Right lobe of liver (tissue), 6 donors: ENCODE measurements around the gene CD244. TPM values are rescaled to one million over a fixed set of nuclear protein-coding genes. Genes with fewer than 3 reads are reported as not detected.

ENCODE experiments used
- ATAC-seq, 4 donors: fragments of 200-7000 bp; cut with Tn5 transposase; one replicate each; pipeline ENCODE4 v1.9.1; 2020; ENCODE audit warnings: mild to moderate bottlenecking in 4 of 4, moderate library complexity in 4 of 4
- DNase-seq, 3 donors: peaks; one replicate each; pipeline ENCODE4 v3.0.0-alpha.2; 2020
- H3K27ac ChIP-seq, 3 donors: fragments of 200-600 bp; one replicate each; pipeline ENCODE4 v1.8.0; 2022
- H3K27me3 ChIP-seq, 2 donors: fragments of 200-600 bp; one replicate each; pipeline ENCODE4 v1.8.0; 2022
- H3K36me3 ChIP-seq, 4 donors: fragments of 200-600 bp; sonication (generic) in 1 of 4; one replicate each; pipeline versions ENCODE4 v1.5.1 to v1.8.0; 2017 to 2022; ENCODE audit warnings: control low read depth in 1 of 4
- H3K4me1 ChIP-seq, 4 donors: fragments of 200-600 bp; sonication (generic) in 1 of 4; one replicate each; pipeline versions ENCODE4 v1.5.1 to v1.8.0; 2017 to 2022; ENCODE audit warnings: control low read depth in 1 of 4
- H3K4me3 ChIP-seq, 3 donors: fragments of 200-600 bp; one replicate each; pipeline ENCODE4 v1.8.0; 2022
- H3K9me3 ChIP-seq, 4 donors: fragments of 200-600 bp; sonication (generic) in 1 of 4; one replicate each; pipeline versions ENCODE4 v1.5.1 to v1.8.0; 2017 to 2022; ENCODE audit warnings: control low read depth in 1 of 4
- CTCF ChIP-seq, 4 donors: fragments of 200-600 bp in 3 of 4; fragments of 450-650 bp in 1 of 4; IDR thresholded peaks; one replicate each; pipeline versions ENCODE4 v1.5.1 to v1.8.0; 2016 to 2022; ENCODE audit warnings: antibody characterized with exemption in 4 of 4, mild to moderate bottlenecking in 2 of 4
- POLR2A ChIP-seq: fragments of 450-650 bp; IDR thresholded peaks from one replicate; pipeline ENCODE4 v1.6.1; 2017; ENCODE audit warnings: antibody characterized with exemption, mild to moderate bottlenecking
- WGBS: methylation state at CpG from one replicate; pipeline ENCODE4 v1.1.6; 2018; ENCODE audit warnings: low coverage, low lambda C conversion rate; ENCODE audit not compliant: insufficient coverage; ENCODE audit errors: missing lambda C conversion rate; 5-methylcytosine and 5-hydroxymethylcytosine counted together
- intact Hi-C, 2 donors: fragments of 100-400 bp; cut with DNase I; formaldehyde crosslinking; loops; one replicate each; pipeline versions ENCODE4 v1.11.2 to v1.14.1; 2022
- total RNA-seq, 6 experiments: library from RNA; depleted of rRNA in 2 of 6; stranded (reverse); fragments of >200 nt in 2 of 6; fragmentation: NEBNext Ultra II Directional in 3 of 6; extraction: Animal tissue kit (Norgen Biotek cat#: 25700) in 3 of 6; gene quantifications; one replicate each; pipeline versions ENCODE4 v1.1.0 to v1.2.4, GENCODE V29; 2016 to 2023
- donor health status: DM: no; HTN: yes; CAD: no.
- donor health status: DM: no; HTN: no; CAD: no.
- donor health status: DM: no; HTN: no; CAD: no.
- donor health status: DM: no; HTN: yes; CAD: no.
- donor health status: DM: no; HTN: yes; CAD: no.

The CD244 gene
- total RNA-seq, 6 experiments from 2014 or later = 0.88 to 2.0 (median 1.2) TPM

GRCh38 chr1:160844447-160845232, 18.0 kb downstream of the CD244 start:
- intact Hi-C loops = no loop called here
- ATAC-seq (no peak), DNase-seq (no peak)
- no peak for TF ChIP-seq POLR2A
- TF ChIP-seq CTCF (IDR thresholded peaks at IDR 0.05) = no peak
- 87% methylated on average over 9 of the region's 12 CpGs for WGBS
- no peaks in the 10 kb centered on the region for H3K36me3 ChIP-seq
- H3K27ac ChIP-seq = no peak overlapping the region
- no peaks in the 10 kb centered on the region for H3K9me3 ChIP-seq
- no peak overlapping the region for H3K4me3 ChIP-seq
- H3K4me1 ChIP-seq = no peaks in the 10 kb centered on the region
- no peaks in the 10 kb centered on the region for H3K27me3 ChIP-seq

- DNase-seq = no peak
- intact Hi-C loops = no loop called here
- no peaks in the 10 kb centered on the region for H3K9me3 ChIP-seq
- H3K27me3 ChIP-seq = no peaks in the 10 kb centered on the region
- ATAC-seq = no peak
- H3K4me1 ChIP-seq = no peaks in the 10 kb centered on the region
- no peak for TF ChIP-seq CTCF (IDR thresholded peaks at IDR 0.05)
- TF ChIP-seq POLR2A = no peak
- H3K36me3 ChIP-seq = no peaks in the 10 kb centered on the region
- WGBS = 83% methylated on average over 1 of the region's 4 CpGs
- no peak overlapping the region for H3K4me3 ChIP-seq
- no peak overlapping the region for H3K27ac ChIP-seq
These were observed 21.6 kb downstream of the CD244 start for GRCh38 chr1:160841079-160841478.

- Histone ChIP-seq H3K27ac (no peak overlapping the region), H3K4me1 (no peaks in the 10 kb centered on the region), H3K27me3 (no peaks in the 10 kb centered on the region), H3K36me3 (no peaks in the 10 kb centered on the region), H3K4me3 (no peak overlapping the region), H3K9me3 (no peaks in the 10 kb centered on the region)
- no peak for TF ChIP-seq CTCF (IDR thresholded peaks at IDR 0.05)
- no peak for TF ChIP-seq POLR2A
- intact Hi-C loops = loop anchor here (10.0 kb wide), 3 partner anchors 105 to 235 kb away; partner anchors contain the start of gene ITLN2 (in 1 of the 2)
- whole genome bisulfite sequencing = 65% methylated on average over 2 of the region's 2 CpGs
- ATAC-seq (no peak), DNase-seq (no peak)
These were observed 22.9 kb downstream of the CD244 start for GRCh38 chr1:160839746-160840145.

GRCh38 chr1:160838888-160839287, 23.8 kb downstream of the CD244 start:
- TF ChIP-seq CTCF (IDR thresholded peaks at IDR 0.05) = no peak
- TF ChIP-seq POLR2A = no peak
- 51% methylated on average over 5 of the region's 7 CpGs for WGBS
- no peak overlapping the region for H3K27ac ChIP-seq
- no peaks in the 10 kb centered on the region for H3K4me1 ChIP-seq
- no peak overlapping the region for H3K4me3 ChIP-seq
- intact Hi-C loops = loop anchor here (10.0 kb wide), 3 partner anchors 106 to 236 kb away; partner anchors contain the start of gene ITLN2 (in 1 of the 2)
- ATAC-seq (no peak), DNase-seq (no peak)
- no peaks in the 10 kb centered on the region for H3K9me3 ChIP-seq
- no peaks in the 10 kb centered on the region for H3K27me3 ChIP-seq
- H3K36me3 ChIP-seq = no peaks in the 10 kb centered on the region
